Duodenal mucosa (tissue), 2 donors: ENCODE data around the gene OR4C15.

ENCODE experiments used
- H3K27ac ChIP-seq: one replicate; pipeline ENCODE4 v1.7.0; 2013; ENCODE audit warnings: low read depth, low read length
- H3K27me3 ChIP-seq, 2 donors: one replicate each; pipeline ENCODE4 v1.7.0; 2013; ENCODE audit warnings: low read length in 2 of 2, control low read depth in 1 of 2; ENCODE audit not compliant: insufficient read depth in 2 of 2, control insufficient read depth in 1 of 2
- H3K36me3 ChIP-seq, 2 donors: one replicate each; pipeline ENCODE4 v1.7.0; 2013; ENCODE audit warnings: low read length in 2 of 2, control low read depth in 1 of 2; ENCODE audit not compliant: insufficient read depth in 2 of 2, control insufficient read depth in 1 of 2
- H3K4me1 ChIP-seq, 2 donors: one replicate each; pipeline ENCODE4 v1.7.0; 2013; ENCODE audit warnings: low read length in 2 of 2, control low read depth in 1 of 2; ENCODE audit not compliant: insufficient read depth in 2 of 2, control insufficient read depth in 1 of 2
- H3K4me3 ChIP-seq, 2 donors: one replicate each; pipeline ENCODE4 v1.7.0; 2013; ENCODE audit warnings: low read length in 2 of 2, low read depth in 1 of 2
- H3K9ac ChIP-seq, 2 donors: one replicate each; pipeline ENCODE4 v1.7.0; 2013; ENCODE audit warnings: low read length in 2 of 2, low read depth in 1 of 2
- H3K9me3 ChIP-seq, 2 donors: one replicate each; pipeline ENCODE4 v1.7.0; 2013; ENCODE audit warnings: low read length in 2 of 2, control low read depth in 1 of 2; ENCODE audit not compliant: control insufficient read depth in 1 of 2

Gene OR4C15

DNA sequence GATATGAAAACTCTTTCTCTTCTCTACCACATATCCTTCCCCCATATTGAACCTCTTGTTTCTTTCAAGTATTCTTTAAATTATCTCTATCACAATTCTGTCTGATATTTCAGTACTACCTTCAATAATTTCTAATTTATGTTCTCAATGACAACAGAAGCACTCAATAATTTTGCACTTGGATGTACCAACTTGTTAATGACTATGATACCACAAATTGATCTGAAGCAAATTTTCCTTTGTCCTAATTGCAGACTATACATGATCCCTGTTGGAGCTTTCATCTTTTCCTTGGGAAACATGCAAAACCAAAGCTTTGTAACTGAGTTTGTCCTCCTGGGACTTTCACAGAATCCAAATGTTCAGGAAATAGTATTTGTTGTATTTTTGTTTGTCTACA, at the start of gene OR4C15:
Gene OR4C15, plus strand, starts transcription at position 301 of the 400 bp plus-strand sequence. Its CDS starts 0 bp downstream, at position 301.
- Histone ChIP-seq H3K36me3 (no peaks in the 10 kb centered on the region), H3K27ac (no peak within 1 kb of the TSS), H3K4me1 (no peaks in the 10 kb centered on the region), H3K4me3 (no peak within 1 kb of the TSS), H3K9me3 (peaks cover 9% of the 10 kb centered on the region in 2 donors), H3K9ac (no peak within 1 kb of the TSS), H3K27me3 (no peaks in the 10 kb centered on the region)

DNA sequence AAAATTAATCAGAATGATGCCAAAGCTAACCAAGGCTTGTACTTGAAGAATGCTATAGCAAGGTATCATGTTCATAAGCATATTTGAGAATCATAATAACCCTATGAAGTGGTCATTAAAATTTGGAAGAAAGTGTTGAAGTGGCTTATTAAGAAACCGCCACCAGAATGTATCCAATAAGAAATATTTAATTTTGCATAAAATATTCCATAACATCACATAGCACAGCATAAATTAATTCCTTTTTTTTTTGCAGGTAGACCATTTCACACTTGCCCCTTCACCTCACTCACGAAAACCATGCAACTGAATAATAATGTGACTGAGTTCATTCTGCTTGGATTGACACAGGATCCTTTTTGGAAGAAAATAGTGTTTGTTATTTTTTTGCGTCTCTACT, 17.6 kb downstream of the OR4C15 start, which contains the start of gene OR4C16:
Gene OR4C16, plus strand, starts transcription at position 301 of the 400 bp plus-strand sequence. Its CDS starts 0 bp downstream, at position 301.
- no peaks in the 10 kb centered on the region for H3K27me3 ChIP-seq
- no peak within 1 kb of the TSS for H3K9ac ChIP-seq
- no peaks in the 10 kb centered on the region for H3K4me1 ChIP-seq
- no peaks in the 10 kb centered on the region for H3K36me3 ChIP-seq
- no peak within 1 kb of the TSS for H3K27ac ChIP-seq
- peaks cover 9 to 22% of the 10 kb centered on the region in 2 donors for H3K9me3 ChIP-seq
- H3K4me3 ChIP-seq, result no peak within 1 kb of the TSS

GRCh38 chr11:55572548-55572947, 18.3 kb downstream of the OR4C15 start:
- Histone ChIP-seq H3K27ac (no peak overlapping the region), H3K27me3 (no peaks in the 10 kb centered on the region), H3K36me3 (no peaks in the 10 kb centered on the region), H3K9me3 (peaks cover 12 to 22% of the 10 kb centered on the region in 2 donors), H3K9ac (no peak overlapping the region), H3K4me3 (no peak overlapping the region), H3K4me1 (no peaks in the 10 kb centered on the region)
